Neural cell (in vitro differentiated cells): Measurements from ENCODE around the gene PCED1B. TPM values are rescaled to one million over a fixed set of nuclear protein-coding genes. Genes with fewer than 3 reads are reported as not detected.

Experiments used
- H2AFZ ChIP-seq: fragments of 200-600, 300-800 bp; sonication (generic), shearing (Covaris generic); 2 replicates; pipeline ENCODE4 v1.6.0; 2014; ENCODE audit warnings: low read depth, mild to moderate bottlenecking, antibody characterized with exemption, low read length, moderate library complexity
- H3F3A ChIP-seq: fragments of 200-600 bp; shearing (Covaris generic); 2 replicates; pipeline ENCODE4 v1.6.1; 2016; ENCODE audit warnings: mild to moderate bottlenecking, moderate library complexity, mixed read lengths, antibody characterized with exemption, low read length; ENCODE audit not compliant: insufficient read depth, poor library complexity, severe bottlenecking
- H3K27ac ChIP-seq: fragments of 200-600, 300-800 bp; sonication (generic), shearing (Covaris generic); 2 replicates; pipeline ENCODE4 v1.5.1; 2014; ENCODE audit warnings: mild to moderate bottlenecking, low read length, moderate library complexity
- H3K27me3 ChIP-seq: fragments of 300-800, 200-600 bp; sonication (generic), shearing (Covaris generic); 2 replicates; pipeline ENCODE4 v1.6.0; 2014; ENCODE audit warnings: mild to moderate bottlenecking, low read depth, low read length, moderate library complexity; ENCODE audit not compliant: insufficient read depth
- H3K36me3 ChIP-seq: fragments of 300-800, 200-600 bp; sonication (generic), shearing (Covaris generic); 2 replicates; pipeline ENCODE4 v1.5.1; 2014; ENCODE audit warnings: mild to moderate bottlenecking, antibody characterized with exemption, low read length, moderate library complexity; ENCODE audit not compliant: insufficient read depth
- H3K4me2 ChIP-seq: fragments of 300-800, 200-600 bp; sonication (generic), shearing (Covaris generic); 2 replicates; pipeline ENCODE4 v1.6.0; 2014; ENCODE audit warnings: mild to moderate bottlenecking, low read length
- H3K4me3 ChIP-seq: fragments of 300-800, 200-600 bp; sonication (generic), shearing (Covaris generic); 2 replicates; pipeline ENCODE4 v1.5.1; 2014; ENCODE audit warnings: mild to moderate bottlenecking, low read length, moderate library complexity
- H3K79me2 ChIP-seq: fragments of 200-600 bp; shearing (Covaris generic); replicated peaks from 2 replicates; pipeline ENCODE4 v1.6.0; 2014; ENCODE audit warnings: mild to moderate bottlenecking, low read length, moderate library complexity; ENCODE audit not compliant: insufficient read depth
- H3K9ac ChIP-seq: fragments of 300-800, 200-600 bp; sonication (generic), shearing (Covaris generic); 2 replicates; pipeline ENCODE4 v1.6.1; 2016; ENCODE audit warnings: mild to moderate bottlenecking, low read length, mixed read lengths
- H3K9me2 ChIP-seq: fragments of 200-600 bp; shearing (Covaris generic); 2 replicates; pipeline ENCODE4 v1.6.1; 2016; ENCODE audit warnings: mild to moderate bottlenecking, low read length, mixed read lengths; ENCODE audit not compliant: insufficient read depth
- H3K9me3 ChIP-seq: fragments of 200-600, 300-800 bp; sonication (generic), shearing (Covaris generic); 2 replicates; pipeline ENCODE4 v1.6.1; 2016; ENCODE audit warnings: mild to moderate bottlenecking, mixed run types, low read length, moderate library complexity, mixed read lengths
- H4K20me1 ChIP-seq: fragments of 200-600 bp; shearing (Covaris generic); 2 replicates; pipeline ENCODE4 v1.6.1; 2016; ENCODE audit warnings: mild to moderate bottlenecking, mixed run types; ENCODE audit not compliant: insufficient read depth
- CTCF ChIP-seq: fragments of 450-650 bp; IDR thresholded peaks from 2 replicates; pipeline ENCODE4 v1.5.1; 2014; ENCODE audit warnings: antibody characterized with exemption, mild to moderate bottlenecking, moderate library complexity; ENCODE audit not compliant: poor library complexity, severe bottlenecking
- EP300 ChIP-seq: fragments of 450-650 bp; conservative IDR thresholded peaks from 2 replicates; pipeline ENCODE4 v1.6.1; 2014; ENCODE audit warnings: antibody characterized with exemption, mild to moderate bottlenecking, moderate library complexity; ENCODE audit not compliant: poor library complexity, severe bottlenecking
- EZH2 ChIP-seq: fragments of 200-600, 300-800 bp; shearing (Covaris generic), sonication (generic); IDR thresholded peaks from 2 replicates; pipeline ENCODE4 v1.6.1; 2014; ENCODE audit warnings: antibody characterized with exemption, low read length, borderline replicate concordance, mild to moderate bottlenecking; ENCODE audit not compliant: insufficient read depth, poor library complexity, severe bottlenecking
- MXI1 ChIP-seq: fragments of 450-650 bp; conservative IDR thresholded peaks from 2 replicates; pipeline ENCODE4 v1.6.1; 2014; ENCODE audit warnings: antibody characterized with exemption, mild to moderate bottlenecking; ENCODE audit not compliant: poor library complexity, severe bottlenecking
- POLR2AphosphoS5 ChIP-seq: IDR thresholded peaks from 2 replicates; pipeline ENCODE4 v1.6.1; 2012
- RAD21 ChIP-seq: fragments of 450-650 bp; conservative IDR thresholded peaks from 2 replicates; pipeline ENCODE4 v1.6.1; 2014; ENCODE audit warnings: antibody characterized with exemption, mild to moderate bottlenecking, moderate library complexity
- REST ChIP-seq: IDR thresholded peaks from 2 replicates; pipeline ENCODE4 v1.6.1; 2012; ENCODE audit warnings: borderline replicate concordance
- SMC3 ChIP-seq: fragments of 450-650 bp; conservative IDR thresholded peaks from 2 replicates; pipeline ENCODE4 v1.6.1; 2014; ENCODE audit warnings: antibody characterized with exemption, mild to moderate bottlenecking, moderate library complexity; ENCODE audit not compliant: poor library complexity
- polyA plus RNA-seq: library from polyadenylated mRNA; depleted of rRNA; stranded (reverse); fragments of >200 nt; gene quantifications from 2 replicates; pipeline ENCODE4 v1.2.3, GENCODE V29; 2014

Gene PCED1B
- polyA plus RNA-seq, 1 donor from 2014 or later: not detected

GRCh38 chr12:47107926-47108325, 28.5 kb downstream of the PCED1B start:
- TF ChIP-seq SMC3 (no peak), CTCF (no peak), MXI1 (no peak), EP300 (no peak), POLR2AphosphoS5 (no peak), EZH2 (no peak)
- Histone ChIP-seq H3K27ac (no peak overlapping the region), H4K20me1 (no peaks in the 10 kb centered on the region), H2AFZ (no peak overlapping the region), H3K27me3 (no peaks in the 10 kb centered on the region), H3K4me3 (no peak overlapping the region), H3K9me3 (no peaks in the 10 kb centered on the region), H3K9me2 (no peaks in the 10 kb centered on the region), H3K9ac (no peak overlapping the region), H3K36me3 (no peaks in the 10 kb centered on the region), H3F3A (no peaks in the 10 kb centered on the region), H3K4me2 (no peak overlapping the region), H3K79me2 (no peaks in the 10 kb centered on the region)

GRCh38 chr12:47110011-47110541, 30.7 kb downstream of the PCED1B start:
- no peak for TF ChIP-seq MXI1
- TF ChIP-seq RAD21: no peak
- TF ChIP-seq EZH2: no peak
- TF ChIP-seq SMC3: no peak
- no peak for TF ChIP-seq CTCF
- TF ChIP-seq POLR2AphosphoS5: no peak
- no peak for TF ChIP-seq REST
- no peaks in the 10 kb centered on the region for H3K79me2 ChIP-seq
- H2AFZ ChIP-seq: no peak overlapping the region
- no peaks in the 10 kb centered on the region for H3K9me2 ChIP-seq
- H3K27me3 ChIP-seq: no peaks in the 10 kb centered on the region
- H3K36me3 ChIP-seq: no peaks in the 10 kb centered on the region
- H3K9ac ChIP-seq: no peak overlapping the region
- no peak overlapping the region for H3K27ac ChIP-seq
- no peak overlapping the region for H3K4me3 ChIP-seq
- H3K4me2 ChIP-seq: no peak overlapping the region
- H4K20me1 ChIP-seq: no peaks in the 10 kb centered on the region
- no peaks in the 10 kb centered on the region for H3F3A ChIP-seq
- no peaks in the 10 kb centered on the region for H3K9me3 ChIP-seq
